ENCODE results near the gene CD300H.

- TF ChIP-seq CTCF (IDR thresholded peaks at IDR 0.05) (no peak), ZFX (IDR thresholded peaks at IDR 0.05; ENCODE audit: borderline replicate concordance) (no peak)
These were observed 36.5 kb downstream of the CD300H start for GRCh38 chr17:74530831-74531150.
